GM10266 (cell line): ENCODE measurements around the gene TNRC18.
"Not testable (repeated sequence)": the region's sequence is repeated elsewhere in the genome, so short reads cannot be mapped to it uniquely, and the experiment has no call there.

Source experiments
- DNase-seq: peaks from one replicate; pipeline ENCODE4 v3.0.0; 2012; ENCODE audit errors: extremely low spot score
- CTCF ChIP-seq: IDR thresholded peaks from 2 replicates; pipeline ENCODE4 v1.5.1; 2012; ENCODE audit warnings: mild to moderate bottlenecking, low read depth; ENCODE audit not compliant: control insufficient read depth, insufficient read depth; ENCODE audit errors: missing control alignments

The TNRC18 gene

GRCh38 chr7:5279734-5280133, 143.9 kb downstream of the TNRC18 start:
- DNase-seq = no peak

GRCh38 chr7:5278766-5279165, 144.9 kb downstream of the TNRC18 start:
- DNase-seq = no peak
- no peak for TF ChIP-seq CTCF

More at GRCh38 chr7:5279734-5280133, 143.9 kb downstream of the TNRC18 start:
- no peak for TF ChIP-seq CTCF

- no peak for TF ChIP-seq CTCF
- DNase-seq = no peak
Measured at GRCh38 chr7:5276611-5277010, 147.0 kb downstream of the TNRC18 start.

GRCh38 chr7:5276123-5276522, 147.5 kb downstream of the TNRC18 start:
- DNase-seq = not testable (repeated sequence)

GRCh38 chr7:5275510-5275909, 148.1 kb downstream of the TNRC18 start:
- DNase-seq = not testable (repeated sequence)

GRCh38 chr7:5274985-5275431, 148.6 kb downstream of the TNRC18 start:
- DNase-seq = not testable (repeated sequence)

- TF ChIP-seq CTCF = no peak
- no peak for DNase-seq
Measured at GRCh38 chr7:5274441-5274840, 149.2 kb downstream of the TNRC18 start.

GRCh38 chr7:5273831-5274405, 149.7 kb downstream of the TNRC18 start:
- not testable (repeated sequence) for DNase-seq

- no peak for DNase-seq
- TF ChIP-seq CTCF = no peak
Measured at GRCh38 chr7:5270788-5271187, 152.8 kb downstream of the TNRC18 start.

GRCh38 chr7:5269992-5270657, 153.5 kb downstream of the TNRC18 start:
- DNase-seq = not testable (repeated sequence)

GRCh38 chr7:5267829-5268228, 155.8 kb downstream of the TNRC18 start:
- not testable (repeated sequence) for DNase-seq
